ENCODE results near the gene OR56A3. TPM values are rescaled to one million over a fixed set of nuclear protein-coding genes. Genes with fewer than 3 reads are reported as not detected.

Gene OR56A3
- not detected in 2 replicates for total RNA-seq

GRCh38 chr11:5941951-5942350 lies at the start of gene OR56A3:
Gene OR56A3 (plus strand): TSS chr11:5942251. CDS start chr11:5947347, 5,096 bp downstream.

GRCh38 chr11:5892908-5893307 lies 49.1 kb upstream of the OR56A3 start, which contains the start of gene OR52E5:
Gene OR52E5 (plus strand): TSS chr11:5893208. CDS start chr11:5900777, 7,569 bp downstream.

GRCh38 chr11:5968394-5968793 lies 26.3 kb downstream of the OR56A3 start, which contains the start of gene OR56A5:
Gene OR56A5 (minus strand): TSS chr11:5968494. CDS start chr11:5968494, 0 bp downstream.

GRCh38 chr11:5986885-5987284 lies 44.8 kb downstream of the OR56A3 start, which contains the start of gene OR52L1:
Gene OR52L1 (minus strand): TSS chr11:5986985. CDS start chr11:5986930, 55 bp downstream.

Other genes with a start within 250 kb of the OR56A3 start
- gene OR56B1, start 205.8 kb upstream of the OR56A3 start, total RNA-seq = 0.06 TPM in 1 of 2 replicates, not detected in the other
- not detected in 2 replicates for gene OR52N4, start 188.0 kb upstream of the OR56A3 start, total RNA-seq
- not detected in 2 replicates for gene OR52N5, start 158.9 kb upstream of the OR56A3 start, total RNA-seq
- gene OR52N1, start 151.0 kb upstream of the OR56A3 start, total RNA-seq = not detected in 2 replicates
- gene OR52N2, start 133.3 kb upstream of the OR56A3 start, total RNA-seq = not detected in 2 replicates
- gene OR52E6, start 100.4 kb upstream of the OR56A3 start, total RNA-seq = not detected in 2 replicates
- not detected in 2 replicates for gene OR52E8, start 84.6 kb upstream of the OR56A3 start, total RNA-seq
- gene OR52E4, start 61.6 kb upstream of the OR56A3 start, total RNA-seq = not detected in 2 replicates
- not detected in 2 replicates for gene OR52E5, start 49.0 kb upstream of the OR56A3 start, total RNA-seq
- not detected in 2 replicates for gene OR56A5, start 26.2 kb downstream of the OR56A3 start, total RNA-seq
- gene OR52L1, start 44.7 kb downstream of the OR56A3 start, total RNA-seq = not detected in 2 replicates
- not detected in 2 replicates for gene OR56A4, start 64.7 kb downstream of the OR56A3 start, total RNA-seq
- not detected in 2 replicates for gene OR56A1, start 88.5 kb downstream of the OR56A3 start, total RNA-seq
- gene OR56B4, start 165.4 kb downstream of the OR56A3 start, total RNA-seq = not detected in 2 replicates
- 0.06 TPM in 1 of 2 replicates, not detected in the other for gene OR52B2, start 228.1 kb downstream of the OR56A3 start, total RNA-seq